NCI-H345 treated with DMSO at 0.1 percent for 48 hours (cell line): Measurements from ENCODE around the gene MKNK2.

Experiments used
- DNase-seq: peaks from one replicate; lab custom pipeline; 2025; ENCODE audit not compliant: unreplicated experiment; lab: John Stamatoyannopoulos, UW

The MKNK2 gene

DNA sequence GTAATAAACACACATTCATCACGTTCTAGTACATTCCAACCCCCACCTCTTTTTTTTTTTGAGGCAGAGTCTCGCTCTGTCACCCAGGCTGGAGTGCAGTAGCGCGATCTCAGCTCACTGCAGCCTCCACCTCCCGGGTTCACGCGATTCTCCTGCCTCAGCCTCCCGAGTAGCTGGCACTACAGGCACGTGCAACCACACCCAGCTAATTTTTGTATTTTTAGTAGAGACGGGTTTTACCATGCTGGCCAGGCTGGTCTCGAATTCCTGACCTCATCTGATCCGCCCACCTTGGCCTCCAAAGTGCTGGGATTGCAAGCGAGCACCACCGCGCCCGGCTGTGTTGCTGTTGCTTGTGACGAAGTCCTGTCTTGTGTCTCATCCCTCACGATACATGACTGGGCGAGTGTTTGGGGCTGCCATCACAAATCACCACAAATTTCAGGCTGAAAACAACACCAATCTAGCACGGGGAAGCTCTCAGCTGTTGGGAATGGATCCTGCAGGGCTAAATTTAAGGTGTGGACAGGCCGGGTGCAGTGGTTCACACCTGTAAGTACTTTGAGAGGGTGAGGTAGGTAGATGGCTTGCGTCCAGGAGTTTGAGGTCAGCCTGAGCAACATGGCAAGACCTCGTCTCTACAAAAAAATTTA lies 29.4 kb upstream of the MKNK2 start:
- no peak for DNase-seq

DNA sequence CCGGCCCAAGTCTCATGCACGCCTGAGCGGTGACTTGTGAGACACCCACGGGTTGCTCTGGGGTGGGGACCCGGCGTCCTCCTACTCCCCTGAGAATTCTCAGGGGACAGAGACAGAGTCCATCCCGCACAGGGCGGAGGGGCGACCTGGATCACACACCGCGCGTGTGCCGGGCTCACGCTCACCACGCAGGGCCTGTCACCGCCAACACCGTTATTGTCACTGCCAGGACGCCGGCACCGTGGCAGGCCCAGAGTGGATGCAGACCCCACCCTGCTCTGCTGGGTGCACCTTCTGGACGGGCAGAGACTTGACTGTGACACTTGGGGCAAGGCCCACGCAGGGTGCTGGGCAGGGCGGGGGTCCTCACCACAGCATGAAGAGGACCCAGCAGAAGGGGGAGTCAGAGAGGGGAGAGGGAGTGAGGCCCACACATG lies 28.8 kb upstream of the MKNK2 start:
- no peak for DNase-seq

DNA sequence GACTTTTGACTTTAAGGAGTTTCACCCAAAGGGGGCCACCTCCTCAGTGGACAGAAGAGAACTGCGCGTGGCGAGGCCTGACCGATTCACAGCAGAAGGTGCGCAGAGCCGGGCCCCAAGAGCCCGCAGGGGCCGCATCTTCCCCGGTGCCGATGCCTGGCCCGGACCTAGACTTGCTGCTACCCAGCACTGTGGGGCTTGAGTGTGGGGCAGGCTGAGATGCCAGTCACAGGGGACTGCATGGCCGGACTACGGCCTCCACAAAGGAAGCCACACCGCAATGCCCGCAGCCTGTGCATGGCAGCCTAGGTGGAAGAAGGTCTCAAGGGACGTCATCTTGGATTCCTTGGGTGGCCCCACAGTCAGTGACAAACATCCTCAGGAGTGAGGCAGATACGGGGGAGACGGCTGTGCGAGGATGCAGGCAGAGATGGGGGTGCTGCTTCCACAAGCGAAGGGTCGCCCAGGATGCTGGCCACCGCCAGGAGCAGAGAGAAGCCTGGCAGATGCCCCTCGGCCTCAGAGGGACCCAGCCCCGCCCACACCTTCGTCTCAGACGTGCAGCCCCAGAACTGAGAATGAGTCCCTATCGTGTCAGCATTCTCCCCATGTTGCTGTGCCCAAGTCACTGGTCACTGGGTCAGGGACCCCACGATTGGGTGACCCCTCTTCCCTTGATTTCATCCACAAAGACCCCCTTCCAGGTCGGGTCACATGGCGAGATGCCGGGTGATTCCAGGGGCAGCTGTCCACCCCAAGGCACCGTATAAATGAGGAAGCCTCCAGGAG lies 28.2 kb upstream of the MKNK2 start:
- DNase-seq, result no peak

DNA sequence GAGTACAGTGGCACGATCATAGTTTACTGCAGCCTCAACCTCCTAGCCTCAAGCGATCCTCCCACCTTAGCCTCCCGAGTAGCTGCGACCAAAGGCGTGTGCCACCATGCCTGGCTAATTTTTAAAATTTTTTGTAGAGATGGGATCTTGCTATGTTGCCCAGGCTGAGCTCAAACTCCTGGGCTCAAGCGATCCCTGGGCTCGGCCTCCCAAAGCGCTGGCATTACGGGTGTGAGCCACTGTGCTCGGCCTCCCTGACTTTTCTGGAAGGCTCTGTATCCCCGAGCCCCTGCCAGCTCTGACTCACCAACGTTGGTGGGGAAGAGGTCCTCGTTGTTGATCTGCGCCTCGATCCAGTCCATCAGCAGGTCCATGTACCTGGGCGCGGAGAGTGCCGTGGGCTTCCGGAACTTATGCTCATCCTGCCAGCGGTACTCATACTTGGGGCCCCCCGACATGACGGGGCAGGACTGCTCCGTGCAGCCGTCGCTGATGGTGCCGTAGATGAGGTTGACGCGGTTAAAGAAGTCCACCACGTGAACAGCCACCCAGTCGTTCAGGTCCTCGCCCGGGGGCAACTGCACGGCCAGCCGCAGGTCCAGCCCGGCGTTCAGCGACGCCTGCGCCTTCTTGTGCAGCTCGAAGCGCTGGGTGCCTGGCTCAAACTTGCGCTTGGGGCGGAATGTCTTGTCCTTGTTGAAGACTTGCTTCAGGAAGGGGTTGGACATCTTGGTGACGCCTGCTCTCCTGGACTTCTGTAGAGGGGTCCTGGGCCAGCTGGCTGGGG lies 27.0 kb upstream of the MKNK2 start:
- no peak for DNase-seq

DNA sequence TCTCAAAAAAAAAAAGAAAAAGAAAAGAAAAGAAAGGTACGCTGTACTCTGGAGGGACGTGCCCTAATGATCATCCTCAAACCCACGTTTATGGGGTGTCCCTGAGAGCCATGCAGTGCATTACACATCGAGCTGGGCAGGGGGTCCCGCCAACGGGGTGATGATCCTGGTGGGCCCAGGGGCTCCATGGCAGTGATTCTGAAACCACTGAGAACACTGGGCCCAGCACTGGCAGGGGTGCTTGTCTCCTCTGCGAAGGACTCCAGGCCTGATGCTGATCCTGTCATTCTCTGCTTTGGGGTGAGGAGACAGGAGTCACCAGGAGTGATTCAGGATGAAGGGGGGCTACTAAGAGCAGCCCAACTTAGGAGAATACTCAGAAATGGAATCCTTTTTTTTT lies 26.4 kb upstream of the MKNK2 start:
- DNase-seq, result no peak

DNA sequence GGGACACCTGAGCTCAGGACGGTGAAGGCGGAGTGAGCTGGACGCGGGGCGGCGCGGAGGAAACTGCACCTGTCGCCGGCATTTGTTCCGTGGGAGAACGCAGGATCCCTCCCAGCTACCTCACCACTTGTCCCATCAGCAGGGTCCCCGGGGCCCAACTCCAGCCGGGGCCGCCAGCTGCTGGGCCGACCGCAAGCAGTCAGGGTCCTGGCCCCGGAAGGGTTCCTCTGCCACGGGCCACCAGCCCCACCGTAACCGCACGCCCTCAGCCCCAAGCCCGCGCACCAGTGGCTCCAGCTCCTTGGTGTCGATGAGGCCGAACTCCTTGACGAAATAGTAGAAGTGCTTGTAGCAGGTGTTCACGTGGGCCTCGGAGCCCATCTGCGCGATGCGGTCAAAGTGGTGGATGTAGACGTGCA lies 25.5 kb upstream of the MKNK2 start:
- DNase-seq, result no peak

DNA sequence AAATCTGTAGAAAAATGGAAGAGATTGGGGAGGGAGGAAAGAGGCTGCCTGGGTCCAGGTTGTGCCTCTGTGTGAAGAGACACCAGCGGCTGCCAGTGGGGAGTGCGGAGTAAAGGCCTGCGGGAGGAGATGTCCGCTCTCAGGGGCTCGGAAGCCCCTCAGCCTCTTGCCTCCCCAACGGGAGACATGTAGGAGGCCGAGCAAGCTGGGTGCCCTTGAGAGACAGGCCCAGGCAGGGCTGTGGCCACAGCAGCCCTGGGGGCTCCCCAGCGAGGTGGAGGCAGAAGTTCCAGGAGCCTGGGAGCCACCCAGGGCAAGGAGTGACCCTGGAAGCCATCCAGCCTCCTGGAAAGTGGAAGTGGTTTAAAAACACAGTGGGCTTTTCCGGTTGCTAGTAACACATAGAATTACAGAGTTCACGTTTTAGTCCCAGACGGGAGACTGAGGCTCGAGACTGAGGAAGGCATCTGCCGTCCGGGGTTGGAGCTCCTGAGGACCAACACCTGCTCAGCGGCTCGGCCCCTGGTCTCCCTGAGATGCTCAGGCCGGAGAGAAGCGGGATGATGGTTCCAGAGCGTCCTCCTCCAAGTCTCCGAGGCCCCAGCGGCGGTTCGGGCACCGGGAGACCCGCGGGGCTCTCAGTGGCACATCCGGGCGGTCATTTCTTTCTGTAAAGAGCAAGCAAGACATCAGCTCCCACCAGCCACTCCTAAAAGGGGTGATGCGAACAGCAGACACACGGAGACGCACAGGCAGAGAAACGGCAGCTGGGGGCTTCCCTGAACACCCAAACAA lies 21.9 kb upstream of the MKNK2 start:
- no peak for DNase-seq

DNA sequence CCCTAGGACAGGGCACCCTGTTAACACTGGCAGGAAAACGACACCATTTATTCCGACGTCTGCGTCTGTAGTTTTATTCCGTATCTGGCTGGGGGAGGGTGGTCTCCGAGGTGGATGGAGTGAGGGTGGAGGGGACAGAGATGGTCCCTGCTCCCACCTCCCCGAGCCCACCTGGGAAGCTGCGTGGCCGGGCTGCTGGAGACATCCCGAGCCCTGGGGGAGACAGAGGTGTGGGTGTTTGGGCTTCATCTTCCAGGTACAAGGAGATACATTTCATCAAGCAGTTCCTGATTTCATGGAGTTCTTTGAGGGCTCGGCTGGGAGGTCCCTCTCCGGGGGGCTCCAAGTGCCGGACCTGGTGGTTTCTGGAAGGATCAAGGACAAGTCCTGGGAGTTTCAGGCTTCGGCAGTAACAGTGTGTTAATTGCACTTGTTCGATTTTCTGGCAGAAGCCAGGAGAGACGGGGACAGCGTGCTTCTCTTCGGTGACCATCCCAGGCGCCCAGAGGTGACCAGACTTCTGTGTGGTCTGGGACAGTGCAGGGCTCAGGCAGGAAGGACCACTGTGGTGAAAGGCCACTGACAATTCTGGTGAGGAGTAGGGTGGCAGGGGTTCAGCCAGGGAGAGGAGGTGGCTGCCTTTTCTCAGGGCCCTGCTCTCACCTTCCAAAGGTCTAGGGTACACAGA lies 20.1 kb upstream of the MKNK2 start:
- DNase-seq, result no peak

DNA sequence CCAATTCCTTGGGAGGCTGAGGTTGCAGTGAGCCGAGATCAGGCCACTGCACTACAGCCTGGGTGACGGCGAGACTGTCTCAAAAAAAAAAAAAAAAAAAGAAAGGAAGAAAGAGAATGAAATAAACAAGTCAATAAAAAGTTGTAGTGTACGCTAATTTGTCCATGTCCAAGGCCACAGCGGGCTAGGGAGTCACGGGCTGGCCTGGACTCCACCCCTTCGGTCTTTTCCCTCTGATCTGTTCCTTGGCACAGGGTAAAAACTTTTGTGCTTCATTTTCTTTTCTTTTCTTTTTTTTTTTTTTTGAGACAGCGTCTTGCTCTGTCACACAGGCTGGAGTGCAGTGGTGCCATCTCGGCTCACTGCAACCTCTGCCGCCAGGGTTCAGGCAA lies 19.4 kb upstream of the MKNK2 start:
- DNase-seq, result no peak

DNA sequence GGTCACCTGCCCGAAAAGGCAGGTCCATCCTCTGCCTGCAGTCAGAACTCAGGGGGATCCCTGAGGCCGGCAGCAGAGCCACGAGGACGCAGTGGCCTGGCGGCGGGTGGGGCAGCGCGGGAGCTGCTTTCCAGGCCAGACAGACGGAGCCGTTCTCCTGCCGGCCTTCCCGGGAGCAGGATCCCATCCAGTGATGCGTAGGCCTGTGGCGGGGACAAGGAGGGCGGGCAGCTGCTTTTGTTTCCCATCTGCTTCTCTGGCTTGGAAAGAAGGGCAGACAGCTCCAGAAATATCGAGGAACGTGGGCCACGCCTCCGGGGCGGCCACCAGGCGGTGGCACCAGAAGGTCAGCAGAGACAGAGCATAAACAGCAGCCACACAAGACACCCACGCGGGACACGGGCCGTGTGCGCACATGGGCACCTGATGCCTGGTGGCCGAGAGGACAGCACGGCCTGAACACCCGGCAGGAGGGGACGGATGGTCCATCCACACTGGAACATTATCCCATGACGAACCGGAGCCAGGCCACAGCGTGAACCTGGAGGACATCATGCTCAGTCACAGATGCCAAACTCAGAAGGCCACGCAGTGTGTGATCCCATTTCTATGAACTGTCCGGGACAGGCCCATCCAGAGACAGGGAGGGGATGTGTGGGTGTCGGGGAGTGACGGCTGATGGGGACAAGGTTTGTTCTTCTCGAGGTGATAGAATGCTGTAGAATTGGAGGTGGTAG lies 13.9 kb upstream of the MKNK2 start:
- no peak for DNase-seq

DNA sequence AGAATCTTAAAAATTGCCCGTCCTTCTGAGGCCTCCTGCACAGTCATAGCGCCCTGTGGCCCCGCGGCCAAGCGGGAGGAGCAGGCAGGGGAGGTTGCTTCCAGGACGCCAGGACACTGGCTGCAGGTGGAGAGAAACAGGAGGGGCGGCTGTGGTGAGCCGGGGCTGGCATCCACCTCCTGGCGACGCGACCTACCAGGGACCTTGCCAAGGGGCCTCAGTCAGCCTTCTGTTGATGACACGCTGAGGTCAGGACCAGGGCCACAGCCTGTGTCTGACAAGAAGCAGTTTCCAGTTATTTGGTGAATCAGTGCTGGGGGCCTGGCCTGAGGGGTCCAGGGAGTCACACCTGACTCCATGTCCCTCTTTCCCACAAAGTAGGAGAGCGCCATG lies 13.3 kb upstream of the MKNK2 start:
- no peak for DNase-seq

DNA sequence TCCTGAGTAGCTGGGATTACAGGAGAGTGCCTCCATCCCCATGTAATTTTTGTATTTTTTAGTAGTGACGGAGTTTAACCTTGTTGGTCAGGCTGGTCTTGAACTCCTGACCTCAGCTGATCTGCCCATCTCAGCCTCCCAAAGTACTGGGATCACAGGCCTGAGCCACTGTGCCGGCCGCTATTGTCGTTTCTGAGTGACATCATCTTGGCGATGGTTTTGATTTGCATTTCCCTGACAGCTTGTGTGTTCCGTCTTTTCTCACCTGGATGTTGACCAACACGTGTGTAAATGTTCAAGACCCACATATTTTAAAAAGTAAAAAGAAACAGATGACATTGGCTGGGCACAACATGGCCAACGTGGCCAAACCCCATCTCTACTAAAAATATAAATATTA lies 12.8 kb upstream of the MKNK2 start:
- DNase-seq, result no peak

DNA sequence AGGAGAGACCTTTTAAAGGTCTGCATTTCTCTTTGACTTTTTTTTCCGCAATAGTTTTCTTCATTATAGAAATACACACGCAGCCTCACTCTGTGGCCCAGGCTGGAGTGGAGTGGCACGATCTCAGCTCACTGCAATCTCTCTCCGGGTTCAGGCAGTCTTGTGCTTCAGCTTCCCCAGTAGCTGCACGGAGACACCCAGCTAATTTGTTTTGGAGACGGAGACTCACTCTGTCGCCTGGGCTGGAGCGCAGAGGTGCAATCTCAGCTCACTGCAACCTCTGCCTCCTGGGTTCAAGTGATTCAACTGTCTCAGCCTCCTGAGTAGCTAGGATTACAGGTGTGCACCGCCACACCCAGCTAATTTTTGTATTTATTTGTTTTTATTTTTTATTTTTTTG lies 11.7 kb upstream of the MKNK2 start:
- DNase-seq, result no peak

DNA sequence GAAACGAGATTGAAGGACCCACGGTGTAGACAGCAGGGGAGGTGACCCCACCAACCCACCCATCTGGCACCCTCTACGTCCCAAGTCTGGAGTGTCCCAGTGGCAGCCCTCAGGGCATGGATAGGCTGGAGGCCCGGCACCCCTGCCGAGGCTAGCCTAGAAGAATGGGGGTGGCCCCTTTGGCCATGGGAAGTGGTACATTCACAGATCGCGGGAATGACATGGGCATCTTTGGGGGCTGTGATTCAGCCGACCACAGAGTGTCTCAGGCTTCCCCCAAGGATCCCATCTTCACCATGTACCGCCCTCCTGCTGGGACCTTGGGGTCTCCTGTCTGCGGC lies 11.3 kb upstream of the MKNK2 start:
- no peak for DNase-seq

DNA sequence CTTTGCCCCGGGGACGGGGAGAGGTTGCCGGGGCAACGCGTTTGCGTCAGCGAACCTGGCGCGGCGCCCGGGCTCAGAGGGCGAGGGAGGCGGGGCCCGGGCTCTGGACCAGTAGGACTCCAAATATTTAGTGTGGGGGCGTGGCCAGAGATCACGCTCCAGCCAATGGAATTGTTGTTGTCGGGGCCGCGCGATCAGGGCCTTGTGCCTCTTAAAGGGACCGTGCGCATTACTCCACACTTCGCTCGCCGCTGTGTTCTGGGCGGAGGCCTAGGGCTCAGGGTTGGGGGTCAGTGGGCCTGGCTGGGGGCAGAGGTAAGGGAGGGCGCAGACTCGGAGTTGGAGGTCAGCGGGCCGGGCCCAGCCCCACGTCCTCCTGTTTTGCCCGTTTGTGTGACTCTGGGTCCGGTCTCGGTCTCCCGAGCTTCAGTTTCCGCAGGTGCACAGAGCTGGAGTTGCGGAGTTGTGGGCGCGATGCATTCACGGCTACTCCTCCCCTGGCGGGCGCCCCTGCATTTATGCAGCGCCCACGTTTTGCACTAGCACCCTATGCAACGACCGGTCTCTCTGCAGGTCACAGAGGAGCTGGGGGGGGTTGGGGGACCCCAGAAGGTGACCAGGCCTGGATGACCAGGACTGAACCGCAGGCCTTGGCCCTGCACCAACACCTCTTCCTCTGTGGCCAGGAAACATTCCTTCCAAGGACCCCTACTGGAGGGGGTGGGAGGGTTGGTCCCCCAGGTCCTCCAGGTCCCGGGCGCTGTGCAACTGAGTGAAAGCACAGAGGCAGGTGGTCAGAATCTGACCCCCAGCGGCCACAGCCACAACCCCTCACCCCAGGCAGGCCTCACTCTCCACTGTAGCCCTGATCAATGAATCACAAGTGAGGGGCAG lies 10.7 kb upstream of the MKNK2 start:
- peak; percentile 99 for DNase-seq

DNA sequence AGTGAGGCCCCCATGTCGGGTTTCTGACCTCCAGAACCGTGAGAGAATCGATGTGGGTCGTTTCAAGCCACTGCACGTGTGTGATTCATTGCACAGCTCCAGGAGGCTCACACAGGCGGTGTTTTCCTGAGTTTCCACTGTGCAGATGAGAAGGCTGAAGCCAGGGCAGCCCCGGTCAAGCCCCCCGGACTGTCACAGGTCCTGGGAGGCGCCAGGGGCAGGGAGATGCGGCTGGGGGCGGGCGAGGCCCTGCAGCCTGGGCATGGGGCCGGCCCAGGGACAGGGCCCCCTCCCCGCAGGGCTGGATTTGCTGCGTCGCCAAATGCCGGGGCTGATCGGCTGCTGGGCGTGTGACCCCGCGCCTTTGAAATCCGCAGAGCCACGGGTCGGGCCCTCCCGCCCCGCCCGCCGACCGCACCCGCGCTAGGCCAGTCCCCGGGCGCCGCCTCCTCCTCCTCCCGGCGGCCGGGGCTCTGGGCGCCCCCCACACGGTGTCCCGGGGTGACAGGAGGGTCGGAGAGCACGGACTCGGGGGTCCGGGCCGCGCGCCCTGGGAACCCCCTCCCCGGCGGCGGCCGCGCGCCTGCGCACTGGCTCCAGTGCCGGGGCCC lies 9.9 kb upstream of the MKNK2 start:
- DNase-seq, result no peak

DNA sequence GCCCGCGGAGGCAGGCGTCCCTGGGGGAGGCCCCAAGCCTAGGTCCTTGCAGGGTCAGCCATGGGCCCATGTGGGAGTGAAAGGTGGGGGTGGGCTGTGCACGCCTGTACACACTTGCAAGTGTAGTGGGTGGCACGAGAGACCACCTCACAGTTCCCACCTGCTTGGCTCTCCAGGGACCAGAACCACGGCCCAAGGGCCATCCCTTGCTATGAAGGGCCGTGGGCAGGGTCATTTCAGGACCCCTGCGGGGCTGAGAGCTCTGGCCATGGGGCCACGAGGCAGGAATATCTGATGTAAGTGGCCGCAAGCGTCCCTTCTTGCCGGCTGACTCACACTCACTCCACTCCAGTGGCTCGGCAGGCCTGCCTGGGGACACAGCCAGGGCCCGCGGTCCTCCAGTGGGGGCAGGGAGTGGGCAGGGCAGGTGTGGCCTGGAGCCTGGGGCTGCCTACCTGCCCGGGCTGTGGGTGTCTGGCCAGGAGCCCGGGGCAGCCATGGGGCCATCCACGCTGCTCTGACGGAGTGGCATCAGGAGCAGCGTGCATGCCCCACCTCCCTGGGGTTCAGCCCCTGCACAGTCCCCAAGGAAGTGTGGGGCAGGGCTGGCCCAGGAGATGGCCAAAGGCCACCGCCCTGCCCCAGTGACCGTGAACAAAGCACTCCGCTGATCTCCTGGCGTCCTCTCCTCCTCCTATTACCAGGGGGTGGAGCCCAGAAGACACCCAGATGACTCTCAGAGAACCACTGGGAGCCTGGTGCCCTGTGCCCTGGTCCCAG lies 8.6 kb upstream of the MKNK2 start:
- no peak for DNase-seq
